ENCODE data around the gene DENND1A. TPM values are rescaled to one million over a fixed set of nuclear protein-coding genes. Genes with fewer than 3 reads are reported as not detected.

Gene DENND1A
- total and polyA plus RNA-seq, 2 of the 13 experiments (the other 11 are each of a cell fraction or from before 2014, with no cell fraction given) = 14.8 to 30.1 TPM

GRCh38 chr9:123654218-123654993 lies 275.5 kb downstream of the DENND1A start:
- Histone ChIP-seq H3K27me3 (ENCODE audit: control insufficient read depth in 1 of 2, insufficient read depth in 2 of 2, low read length in 2 of 2) (no peaks in the 10 kb centered on the region), H3K9ac (ENCODE audit: insufficient read depth, low read depth, low read length) (no peak overlapping the region), H3K9me3 (ENCODE audit: low read length) (no peaks in the 10 kb centered on the region), H3K36me3 (replicated peaks in 1 of 2; ENCODE audit: control insufficient read depth in 1 of 2, insufficient read depth in 2 of 2, low read length in 2 of 2) (peaks cover 4 to 37% of the 10 kb centered on the region in 2 experiments; a peak in 4 of 5 replicates), H4K20me1 (ENCODE audit: insufficient read depth, low read length) (no peaks in the 10 kb centered on the region), H3K27ac (ENCODE audit: extremely low read length, insufficient read depth, low read length) (no peak overlapping the region), H3K4me3 (replicated peaks in 1 of 3; ENCODE audit: insufficient read depth in 1 of 3, low read depth in 2 of 3, low read length in 3 of 3) (no peak overlapping the region), H2AFZ (ENCODE audit: low read length) (no peak overlapping the region), H3K79me2 (ENCODE audit: insufficient read depth, low read length) (no peaks in the 10 kb centered on the region), H3K4me1 (ENCODE audit: insufficient read depth, low read length) (no peaks in the 10 kb centered on the region), H3K4me2 (ENCODE audit: low read depth, low read length) (no peak overlapping the region)
- ChIA-PET CTCF (ENCODE audit: low intra/inter-chr PET ratio, low total read pairs) (no interaction called here), POLR2A (no interaction called here)
- TF ChIP-seq POGK (CRISPR knock-in tag; conservative IDR thresholded peaks at IDR 0.05) (no peak), SATB2 (CRISPR knock-in tag; IDR thresholded peaks at IDR 0.05) (no peak), STAT5B (CRISPR knock-in tag; IDR thresholded peaks at IDR 0.05) (no peak)
- TF ChIP-seq, protein P1, sequence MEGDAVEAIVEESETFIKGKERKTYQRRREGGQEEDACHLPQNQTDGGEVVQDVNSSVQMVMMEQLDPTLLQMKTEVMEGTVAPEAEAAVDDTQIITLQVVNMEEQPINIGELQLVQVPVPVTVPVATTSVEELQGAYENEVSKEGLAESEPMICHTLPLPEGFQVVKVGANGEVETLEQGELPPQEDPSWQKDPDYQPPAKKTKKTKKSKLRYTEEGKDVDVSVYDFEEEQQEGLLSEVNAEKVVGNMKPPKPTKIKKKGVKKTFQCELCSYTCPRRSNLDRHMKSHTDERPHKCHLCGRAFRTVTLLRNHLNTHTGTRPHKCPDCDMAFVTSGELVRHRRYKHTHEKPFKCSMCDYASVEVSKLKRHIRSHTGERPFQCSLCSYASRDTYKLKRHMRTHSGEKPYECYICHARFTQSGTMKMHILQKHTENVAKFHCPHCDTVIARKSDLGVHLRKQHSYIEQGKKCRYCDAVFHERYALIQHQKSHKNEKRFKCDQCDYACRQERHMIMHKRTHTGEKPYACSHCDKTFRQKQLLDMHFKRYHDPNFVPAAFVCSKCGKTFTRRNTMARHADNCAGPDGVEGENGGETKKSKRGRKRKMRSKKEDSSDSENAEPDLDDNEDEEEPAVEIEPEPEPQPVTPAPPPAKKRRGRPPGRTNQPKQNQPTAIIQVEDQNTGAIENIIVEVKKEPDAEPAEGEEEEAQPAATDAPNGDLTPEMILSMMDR (CRISPR knock-in tag; IDR thresholded peaks at IDR 0.05) = no peak
- no TSS peak for BruUV-seq (replicated peaks)
- DNase-seq (ENCODE audit: low spot score) = no peak
- 97% methylated on average over 13 of the region's 13 CpGs for WGBS (ENCODE audit: low lambda C conversion rate)
- intact Hi-C loops (cut with micrococcal nuclease; ENCODE audit: unreplicated experiment) (no loop called here), in situ Hi-C loops (cut with HindIII; ENCODE audit: extremely low pct_ligation_motif_present, low pct_unique_long_range_greater_than_20kb) (no loop called here)
- ATAC-seq = no peak
- no peak for FAIRE-seq
